IMR-90 (cell line): Measurements from ENCODE around the gene OTUD6A. TPM values are rescaled to one million over a fixed set of nuclear protein-coding genes. Genes with fewer than 3 reads are reported as not detected.
A peak's percentile ranks its signal among the peaks of the same experiment; 100 is the strongest.

Experiments
- ATAC-seq: fragments of 200-7000 bp; cut with Tn5 transposase; 2 replicates; pipeline ENCODE4 v1.9.1; 2020; ENCODE audit warnings: low read depth, mild to moderate bottlenecking, moderate library complexity
- BruUV-seq: library from RNA; stranded (reverse); fragments of 400-500 nt; replicated peaks from 2 replicates; lab custom pipeline; 2021; lab: Mats Ljungman, UMichigan
- CTCF ChIA-PET: fragments of 300-600 bp; formaldehyde crosslinking; extraction: SDS; loops from one replicate; lab custom pipeline; 2021; ENCODE audit warnings: antibody characterized with exemption; lab: Yijun Ruan, JAX
- POLR2A ChIA-PET: fragments of 300-600 bp; sonication (Branson Sonifier 250); formaldehyde crosslinking; loops from one replicate; lab custom pipeline; 2022; ENCODE audit warnings: antibody characterized with exemption; ENCODE audit not compliant: unreplicated experiment; lab: Charles Lee
- DNase-seq: peaks from one replicate; pipeline ENCODE4 v3.0.0; 2013
- H2AFZ ChIP-seq: replicated peaks from 2 replicates; pipeline ENCODE3; 2013; ENCODE audit warnings: low read length, mild to moderate bottlenecking; ENCODE audit not compliant: poor library complexity
- H2AK5ac ChIP-seq: 2 replicates; pipeline ENCODE4 v1.6.1; 2013; ENCODE audit warnings: low read depth, low read length, inconsistent platforms
- H2AK9ac ChIP-seq: replicated peaks from 2 replicates; pipeline ENCODE3; 2013; ENCODE audit warnings: mild to moderate bottlenecking, low read depth, low read length, moderate library complexity; ENCODE audit not compliant: poor library complexity
- H2BK120ac ChIP-seq: 2 replicates; pipeline ENCODE4 v1.6.1; 2013; ENCODE audit warnings: low read depth, low read length, inconsistent platforms
- H2BK15ac ChIP-seq: 3 replicates; pipeline ENCODE4 v1.6.1; 2013; ENCODE audit warnings: low read depth, low read length, inconsistent platforms
- H2BK20ac ChIP-seq: 2 replicates; pipeline ENCODE4 v1.6.1; 2013; ENCODE audit warnings: low read depth, mild to moderate bottlenecking, inconsistent platforms, low read length, moderate library complexity
- H2BK5ac ChIP-seq: 2 replicates; pipeline ENCODE4 v1.6.1; 2013; ENCODE audit warnings: mild to moderate bottlenecking, low read depth, low read length, inconsistent platforms; ENCODE audit not compliant: poor library complexity, severe bottlenecking
- H3K14ac ChIP-seq: replicated peaks from 2 replicates; pipeline ENCODE4 v1.6.1; 2013; ENCODE audit warnings: low read depth, low read length, inconsistent platforms
- H3K18ac ChIP-seq: 2 replicates; pipeline ENCODE4 v1.6.1; 2013; ENCODE audit warnings: low read depth, low read length, control low read depth
- H3K23ac ChIP-seq: 2 replicates; pipeline ENCODE4 v1.6.1; 2013; ENCODE audit warnings: low read depth, low read length, inconsistent platforms
- H3K27ac ChIP-seq: 2 replicates; pipeline ENCODE4 v1.5.1; 2013; ENCODE audit warnings: mild to moderate bottlenecking, control low read depth, low read length; ENCODE audit not compliant: insufficient read depth
- H3K27me3 ChIP-seq: 2 replicates; pipeline ENCODE4 v1.6.1; 2013; ENCODE audit warnings: low read length; ENCODE audit not compliant: control insufficient read depth, insufficient read depth
- H3K36me3 ChIP-seq: 2 replicates; pipeline ENCODE4 v1.6.1; 2013; ENCODE audit warnings: low read length, mixed read lengths; ENCODE audit not compliant: control insufficient read depth, insufficient read depth
- H3K4ac ChIP-seq: 2 replicates; pipeline ENCODE4 v1.6.1; 2013; ENCODE audit warnings: low read depth, low read length, inconsistent platforms
- H3K4me1 ChIP-seq: 2 replicates; pipeline ENCODE4 v1.6.1; 2013; ENCODE audit warnings: low read length, mixed read lengths; ENCODE audit not compliant: control insufficient read depth, insufficient read depth
- H3K4me2 ChIP-seq: 2 replicates; pipeline ENCODE4 v1.6.1; 2013; ENCODE audit warnings: low read depth, mild to moderate bottlenecking, control low read depth, low read length, moderate library complexity
- H3K4me3 ChIP-seq: 2 replicates; pipeline ENCODE4 v1.5.1; 2013; ENCODE audit warnings: low read depth, mild to moderate bottlenecking, control low read depth, low read length, moderate library complexity; ENCODE audit not compliant: insufficient read depth
- H3K56ac ChIP-seq: 2 replicates; pipeline ENCODE4 v1.6.1; 2013; ENCODE audit warnings: low read length, inconsistent platforms; ENCODE audit not compliant: insufficient read depth; ENCODE audit errors: extremely low read depth
- H3K79me1 ChIP-seq, 2 experiments: 2 replicates each; pipeline ENCODE4 v1.6.1; 2013; ENCODE audit warnings: low read length in 2 of 2, inconsistent platforms in 1 of 2, low read depth in 1 of 2
- H3K9ac ChIP-seq: 2 replicates; pipeline ENCODE4 v1.6.1; 2013; ENCODE audit warnings: low read depth, low read length, control low read depth
- H3K9me1 ChIP-seq: 2 replicates; pipeline ENCODE4 v1.6.1; 2013; ENCODE audit warnings: low read length, inconsistent platforms; ENCODE audit not compliant: insufficient read depth
- H3K9me3 ChIP-seq: 2 replicates; pipeline ENCODE4 v1.6.1; 2013; ENCODE audit warnings: low read length; ENCODE audit not compliant: control insufficient read depth, insufficient read depth
- H4K20me1 ChIP-seq: 2 replicates; pipeline ENCODE4 v1.6.1; 2013; ENCODE audit warnings: low read length, inconsistent platforms; ENCODE audit not compliant: insufficient read depth
- H4K5ac ChIP-seq: 2 replicates; pipeline ENCODE4 v1.6.1; 2013; ENCODE audit warnings: mild to moderate bottlenecking, low read depth, low read length, control low read depth
- H4K8ac ChIP-seq, 2 experiments: 2 replicates each; pipeline ENCODE4 v1.6.1; 2013; ENCODE audit warnings: low read depth in 2 of 2, low read length in 2 of 2, control low read depth in 1 of 2, inconsistent platforms in 1 of 2
- H4K91ac ChIP-seq: 2 replicates; pipeline ENCODE4 v1.6.1; 2013; ENCODE audit warnings: low read depth, low read length, inconsistent platforms; ENCODE audit not compliant: insufficient read depth
- CHD1 ChIP-seq: IDR thresholded peaks from 2 replicates; pipeline ENCODE4 v1.6.1; 2012; ENCODE audit warnings: low read depth, low read length, improper control_type of control experiment
- ELK1 ChIP-seq: fragments of 150-350 bp; IDR thresholded peaks from 2 replicates; pipeline ENCODE4 v1.6.1; 2016; ENCODE audit warnings: low read depth, mild to moderate bottlenecking, low read length, moderate library complexity, borderline replicate concordance
- MAZ ChIP-seq: IDR thresholded peaks from 2 replicates; pipeline ENCODE4 v1.6.1; 2012; ENCODE audit warnings: low read depth, mild to moderate bottlenecking, low read length, improper control_type of control experiment, moderate library complexity, borderline replicate concordance
- RAD21 ChIP-seq: IDR thresholded peaks from 2 replicates; pipeline ENCODE4 v1.6.1; 2012; ENCODE audit warnings: low read length, improper control_type of control experiment
- USF2 ChIP-seq: fragments of 150-350 bp; IDR thresholded peaks from 2 replicates; pipeline ENCODE4 v1.6.1; 2017; ENCODE audit warnings: mild to moderate bottlenecking, antibody characterized with exemption, low read length, low read depth
- WGBS, 2 experiments: methylation state at CpG; one replicate each; pipeline versions ENCODE4 v1.1.5 to v1.1.7; 2013; ENCODE audit warnings: missing lambda C conversion rate in 2 of 2; ENCODE audit not compliant: insufficient read length in 1 of 2; ENCODE audit errors: extremely low coverage in 2 of 2; 5-methylcytosine and 5-hydroxymethylcytosine counted together
- dilution Hi-C: fragments of 300-500 bp; cut with HindIII; formaldehyde crosslinking; loops from one replicate; pipeline ENCODE4 v1.14.3; 2018; ENCODE audit warnings: low sequenced_read_pairs; ENCODE audit not compliant: unreplicated experiment
- in situ Hi-C: fragments of 300-500 bp; cut with MboI; formaldehyde crosslinking; loops from 3 replicates; pipeline ENCODE4 v1.14.3; 2019; ENCODE audit warnings: low sequenced_read_pairs, inconsistent platforms, mixed read lengths
- intact Hi-C: fragments of 100-400 bp; cut with micrococcal nuclease; formaldehyde crosslinking; loops from 2 replicates; pipeline ENCODE4 v1.10.0; 2022
- polyA plus RNA-seq, 3 experiments: library from polyadenylated mRNA; depleted of rRNA; stranded (reverse); fragments of >200 nt; gene quantifications; 2 replicates each; pipeline ENCODE4 v1.2.3, GENCODE V29; 2012; ENCODE audit warnings: low replicate concordance in 1 of 3
- total RNA-seq: library from RNA; depleted of rRNA; stranded (reverse); fragments of >200 nt; gene quantifications from 2 replicates; pipeline ENCODE4 v1.2.3, GENCODE V29; 2012

Gene OTUD6A
- total and polyA plus RNA-seq, 2 of the 4 experiments (the other 2 are of a cell fraction): not detected

- Histone ChIP-seq H2BK20ac (peak overlapping the region; percentile 69; the same call in 1 of the 2 replicates), H3K18ac (peak overlapping the region; percentile 54; the same call in 1 of the 2 replicates), H2BK5ac (peak overlapping the region; percentile 29), H3K4me2 (no peak overlapping the region), H3K27me3 (peaks cover 2% of the 10 kb centered on the region), H2BK15ac (no peak overlapping the region), H3K9me3 (no peaks in the 10 kb centered on the region), H2AK9ac (peak overlapping the region; percentile 1), H3K36me3 (no peaks in the 10 kb centered on the region), H2BK120ac (peak overlapping the region; percentile 71), H4K91ac (peak overlapping the region; percentile 20; the same call in 1 of the 2 replicates), H3K79me1 (no peaks in the 10 kb centered on the region), H3K4me3 (no peak overlapping the region), H4K20me1 (no peaks in the 10 kb centered on the region), H4K8ac (peak overlapping the region in 1 of 2 experiments; percentile 7; a peak in 1 of 4 replicates), H3K9ac (no peak overlapping the region), H3K23ac (no peak overlapping the region), H2AK5ac (no peak overlapping the region), H4K5ac (peak overlapping the region; percentile 64; the same call in 1 of the 2 replicates), H3K14ac (peak overlapping the region; percentile 29; the same call in 1 of the 2 replicates), H3K27ac (peak overlapping the region; percentile 95; the same call in 1 of the 2 replicates), H3K56ac (no peak overlapping the region), H3K4me1 (peaks cover 7% of the 10 kb centered on the region), H2AFZ (peak overlapping the region; percentile 72), H3K9me1 (no peaks in the 10 kb centered on the region), H3K4ac (peak overlapping the region; percentile 64)
- dilution Hi-C loops (no loop called here), intact Hi-C loops (loop anchor here (2.0 kb wide), 1 partner anchor 49 kb away; no protein-coding TSS in a partner anchor), in situ Hi-C loops (no loop called here)
- BruUV-seq: no TSS peak
- CTCF ChIA-PET: interaction anchor here (0.6 to 2.4 kb wide), 2 partner anchors 9 to 88 kb away, joined by 3 to 11 read pairs; no protein-coding TSS in a partner anchor
- DNase-seq: peak; percentile 40
- no peak for TF ChIP-seq USF2
- no peak for TF ChIP-seq CHD1
- no peak for TF ChIP-seq RAD21
- no peak for TF ChIP-seq MAZ
- no peak for TF ChIP-seq ELK1
- WGBS, 2 experiments: 18% methylated on average over 5 of the region's 11 CpGs; no CpG with 5 or more reads in 1 of the 2 experiments
- POLR2A ChIA-PET: interaction anchor here (0.6 kb wide), 1 partner anchor 472 kb away, joined by 3 read pairs; the partner anchor contains the start of gene EDA
- peak; percentile 65 for ATAC-seq
Measured at GRCh38 chrX:70087857-70088630, 25.8 kb downstream of the OTUD6A start.
